Activated T-helper 17 cell treated with anti-CD3 and anti-CD28 coated beads, Interleukin-2, amount 50 U/mL, for 72 hours (primary cell): ENCODE data around the gene SWAP70. TPM values are rescaled to one million over a fixed set of nuclear protein-coding genes. Genes with fewer than 3 reads are reported as not detected.
"Not testable (repeated sequence)": the region's sequence is repeated elsewhere in the genome, so short reads cannot be mapped to it uniquely, and the experiment has no call there.

ENCODE experiments used
- ATAC-seq: fragments of 150-1000 bp; cut with Tn5 transposase; replicated peaks from 2 replicates; pipeline ENCODE4 v1.10.0; 2021; ENCODE audit warnings: mild to moderate bottlenecking, moderate library complexity
- H3K27ac Mint-ChIP-seq: one replicate; pipeline ENCODE4 v1.8.0; 2022; ENCODE audit warnings: mixed read lengths
- H3K27me3 Mint-ChIP-seq: one replicate; pipeline ENCODE4 v1.8.0; 2022; ENCODE audit warnings: mixed read lengths
- H3K36me3 Mint-ChIP-seq: one replicate; pipeline ENCODE4 v1.8.0; 2022; ENCODE audit warnings: low read depth, mild to moderate bottlenecking, mixed read lengths
- H3K4me1 Mint-ChIP-seq: one replicate; pipeline ENCODE4 v1.8.0; 2022; ENCODE audit warnings: mixed read lengths
- H3K4me3 Mint-ChIP-seq: one replicate; pipeline ENCODE4 v1.8.0; 2022; ENCODE audit warnings: mild to moderate bottlenecking, mixed read lengths
- H3K9me3 Mint-ChIP-seq: one replicate; pipeline ENCODE4 v1.8.0; 2022; ENCODE audit warnings: mixed read lengths
- total RNA-seq, 2 donors: library from RNA; stranded (reverse); gene quantifications; one replicate each; pipeline ENCODE4 v1.2.3, GENCODE V29; 2022

Gene SWAP70
- total RNA-seq, 2 donors from 2014 or later: 5.4 to 8.2 TPM

DNA sequence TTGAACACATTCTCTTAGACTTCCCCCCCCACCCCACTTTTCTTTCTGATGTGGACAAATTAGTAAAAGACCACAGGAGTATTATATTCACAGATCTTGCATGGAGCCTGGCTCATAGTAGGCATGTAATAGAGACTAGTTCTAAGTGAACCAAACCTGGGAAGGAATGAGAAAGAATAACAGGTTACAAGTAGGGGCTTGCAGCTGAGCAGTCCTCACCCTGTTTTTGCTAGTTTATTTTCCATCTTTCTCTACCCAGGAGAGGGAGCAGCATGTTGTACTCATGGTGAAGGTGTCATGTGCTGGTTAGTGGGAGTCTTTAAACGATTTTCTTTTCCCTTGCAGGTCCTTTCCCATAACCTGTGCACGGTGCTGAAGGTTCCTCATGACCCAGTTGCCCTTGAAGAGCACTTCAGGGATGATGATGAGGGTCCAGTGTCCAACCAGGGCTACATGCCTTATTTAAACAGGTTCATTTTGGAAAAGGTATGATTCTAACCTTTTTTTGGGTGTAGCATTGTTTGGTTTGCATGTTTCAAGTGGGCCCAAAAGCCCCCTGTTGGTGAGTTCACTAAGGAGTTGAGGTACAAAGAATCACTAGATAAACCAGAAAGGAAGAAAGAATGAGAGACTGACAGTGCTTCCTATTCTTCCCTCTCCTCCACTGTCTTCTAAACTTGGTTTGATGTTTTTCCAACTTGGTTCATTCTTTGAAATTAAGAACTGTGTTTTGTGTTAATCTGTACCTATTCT is 30.1 kb downstream of the SWAP70 start:
- ATAC-seq: no peak
- no peaks in the 10 kb centered on the region for H3K4me1 Mint-ChIP-seq
- H3K27me3 Mint-ChIP-seq: no peaks in the 10 kb centered on the region
- no peak overlapping the region for H3K4me3 Mint-ChIP-seq
- peaks cover 6% of the 10 kb centered on the region for H3K36me3 Mint-ChIP-seq
- H3K9me3 Mint-ChIP-seq: no peaks in the 10 kb centered on the region
- H3K27ac Mint-ChIP-seq: no peak overlapping the region

DNA sequence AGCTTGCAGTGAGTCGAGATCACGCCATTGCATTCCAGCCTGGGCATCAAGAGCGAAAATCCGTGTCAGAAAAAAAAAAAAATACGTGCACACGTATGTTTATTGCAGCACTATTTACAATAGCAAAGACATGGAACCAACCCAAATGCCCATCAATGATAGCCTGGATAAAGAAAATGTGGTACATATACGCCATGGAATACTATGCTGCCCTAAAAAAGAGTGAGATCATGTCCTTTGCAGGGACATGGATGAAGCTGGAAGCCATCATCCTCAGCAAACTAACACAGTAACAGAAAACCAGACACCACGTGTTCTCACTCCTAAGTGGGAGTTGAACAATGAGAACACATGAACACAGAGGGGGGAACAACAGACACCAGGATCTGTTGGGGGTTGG is 31.4 kb downstream of the SWAP70 start:
- not testable (repeated sequence) for ATAC-seq, H3K36me3 Mint-ChIP-seq, H3K4me1 Mint-ChIP-seq, H3K4me3 Mint-ChIP-seq, H3K27ac Mint-ChIP-seq, H3K9me3 Mint-ChIP-seq, H3K27me3 Mint-ChIP-seq

DNA sequence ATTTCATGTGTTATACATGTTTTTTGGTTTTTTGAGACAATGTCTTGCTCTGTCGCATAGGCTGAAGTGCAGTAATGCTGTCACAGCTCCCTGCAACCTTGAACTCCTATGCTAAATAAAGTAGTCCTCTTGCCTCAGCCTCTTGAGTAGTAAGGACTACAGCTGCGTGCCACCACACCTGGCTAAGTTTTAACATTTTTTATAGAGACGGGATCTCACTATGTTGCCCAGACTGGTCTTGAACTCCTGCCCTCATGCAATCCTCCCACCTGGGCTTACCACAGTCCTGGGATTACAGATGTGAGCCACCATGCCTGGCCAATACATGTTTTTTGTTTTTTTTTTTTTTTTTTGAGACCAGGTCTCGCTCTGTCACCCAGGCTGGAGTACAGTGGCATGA is 33.9 kb downstream of the SWAP70 start:
- no peaks in the 10 kb centered on the region for H3K9me3 Mint-ChIP-seq
- no peak overlapping the region for H3K4me3 Mint-ChIP-seq
- H3K36me3 Mint-ChIP-seq: peaks cover 6% of the 10 kb centered on the region
- H3K4me1 Mint-ChIP-seq: peaks cover 7% of the 10 kb centered on the region
- H3K27ac Mint-ChIP-seq: no peak overlapping the region
- no peaks in the 10 kb centered on the region for H3K27me3 Mint-ChIP-seq
- ATAC-seq: no peak

DNA sequence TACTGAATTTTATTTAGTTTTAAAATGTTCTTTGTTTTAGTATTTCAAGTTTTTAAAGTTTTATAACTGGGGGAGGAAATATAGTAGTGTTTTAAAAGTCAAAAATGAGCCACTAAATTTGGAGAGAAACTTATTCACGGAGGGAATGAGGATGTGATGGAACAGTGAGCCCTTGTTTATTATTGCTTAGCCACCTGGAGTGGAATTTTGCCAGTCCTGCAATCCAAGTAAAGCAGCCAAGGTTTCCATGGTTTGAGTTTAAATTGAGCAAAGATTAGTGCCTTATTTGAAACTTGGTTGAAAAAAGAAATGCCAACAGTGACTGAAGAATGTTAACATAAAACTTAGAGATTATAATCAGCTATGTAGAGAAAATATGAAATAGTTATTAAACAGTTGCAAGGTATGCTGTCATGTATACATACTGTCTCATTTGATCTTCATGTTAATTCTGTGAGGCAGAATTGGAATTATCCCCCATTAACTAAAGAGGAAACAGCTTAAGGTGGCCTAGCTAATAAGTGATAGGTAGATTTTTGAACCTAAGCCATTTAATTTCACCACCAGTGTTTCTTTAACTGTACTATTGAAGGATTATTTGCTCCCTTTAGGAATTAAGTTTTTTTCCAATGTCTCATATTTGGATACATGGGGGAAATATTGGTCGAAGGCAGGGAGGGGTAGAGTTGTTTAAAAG is 36.4 kb downstream of the SWAP70 start:
- H3K27ac Mint-ChIP-seq: no peak overlapping the region
- ATAC-seq: no peak
- no peaks in the 10 kb centered on the region for H3K27me3 Mint-ChIP-seq
- H3K4me3 Mint-ChIP-seq: no peak overlapping the region
- peaks cover 13% of the 10 kb centered on the region for H3K4me1 Mint-ChIP-seq
- H3K9me3 Mint-ChIP-seq: no peaks in the 10 kb centered on the region
- H3K36me3 Mint-ChIP-seq: no peaks in the 10 kb centered on the region

DNA sequence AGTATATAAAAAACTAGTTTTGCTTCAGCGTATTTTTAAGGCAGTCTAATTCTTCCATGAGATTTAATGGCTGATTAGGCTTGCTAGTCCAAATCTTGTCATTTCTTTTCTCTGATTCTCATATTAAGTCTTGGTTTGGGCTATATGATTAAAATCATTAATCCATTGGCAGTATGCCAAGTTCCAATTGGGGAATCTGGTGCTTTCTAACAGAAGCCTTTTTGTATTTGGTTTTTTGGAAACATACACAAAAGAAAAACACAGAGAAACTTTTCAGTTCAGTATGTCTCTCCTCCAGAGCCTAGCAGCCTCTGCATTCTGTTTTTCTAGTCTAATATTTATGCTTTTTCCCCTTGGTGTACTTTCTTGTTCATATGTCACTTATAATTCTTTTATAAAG is 37.9 kb downstream of the SWAP70 start:
- ATAC-seq: no peak
- Mint-ChIP-seq H3K9me3 (no peaks in the 10 kb centered on the region), H3K36me3 (no peaks in the 10 kb centered on the region), H3K27ac (peak overlapping the region; percentile 47), H3K4me1 (peaks cover 13% of the 10 kb centered on the region), H3K4me3 (peak overlapping the region; percentile 5), H3K27me3 (no peaks in the 10 kb centered on the region)

DNA sequence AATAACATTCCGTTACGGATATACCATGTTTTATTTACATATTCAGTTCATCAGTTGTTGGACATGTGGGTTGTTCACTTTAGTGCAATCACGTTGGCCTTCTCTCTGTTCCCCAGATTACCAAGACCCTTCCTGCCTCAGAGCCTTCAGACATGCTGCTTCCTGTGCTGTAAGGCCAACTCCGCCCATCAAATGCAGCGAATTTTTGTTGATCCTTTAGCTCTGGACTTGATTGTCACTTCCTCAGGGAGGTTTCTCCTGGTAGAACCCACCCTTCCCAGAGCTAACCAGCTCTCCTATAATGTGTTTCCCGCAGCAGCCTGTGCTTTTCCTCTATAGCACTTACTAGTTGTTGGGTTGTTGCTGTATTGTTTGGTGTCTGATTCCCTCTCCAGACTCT is 39.4 kb downstream of the SWAP70 start:
- H3K4me1 Mint-ChIP-seq: peaks cover 13% of the 10 kb centered on the region
- no peaks in the 10 kb centered on the region for H3K9me3 Mint-ChIP-seq
- ATAC-seq: no peak
- H3K4me3 Mint-ChIP-seq: no peak overlapping the region
- H3K27ac Mint-ChIP-seq: no peak overlapping the region
- no peaks in the 10 kb centered on the region for H3K36me3 Mint-ChIP-seq
- no peaks in the 10 kb centered on the region for H3K27me3 Mint-ChIP-seq

DNA sequence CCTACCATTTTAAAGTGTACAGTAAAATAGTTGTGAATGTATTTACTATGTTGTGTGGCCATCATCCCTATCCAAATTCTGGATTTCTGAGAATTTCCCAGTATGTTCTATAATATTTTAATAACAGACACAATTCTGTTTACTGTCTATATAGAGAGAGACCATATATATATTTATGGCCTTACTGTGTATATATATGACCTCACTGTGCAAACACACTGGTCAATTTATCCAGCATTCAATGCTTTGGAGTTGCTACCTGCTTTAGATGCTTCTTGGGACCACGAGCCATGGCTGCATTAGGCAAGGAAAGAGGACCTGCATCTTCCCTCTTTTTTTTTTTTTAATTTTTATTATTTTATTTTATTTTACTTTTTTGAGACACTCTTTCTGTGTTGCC is 40.2 kb downstream of the SWAP70 start:
- no peak overlapping the region for H3K27ac Mint-ChIP-seq
- ATAC-seq: no peak
- H3K4me1 Mint-ChIP-seq: peaks cover 13% of the 10 kb centered on the region
- no peaks in the 10 kb centered on the region for H3K36me3 Mint-ChIP-seq
- no peaks in the 10 kb centered on the region for H3K27me3 Mint-ChIP-seq
- H3K4me3 Mint-ChIP-seq: no peak overlapping the region
- H3K9me3 Mint-ChIP-seq: no peaks in the 10 kb centered on the region

DNA sequence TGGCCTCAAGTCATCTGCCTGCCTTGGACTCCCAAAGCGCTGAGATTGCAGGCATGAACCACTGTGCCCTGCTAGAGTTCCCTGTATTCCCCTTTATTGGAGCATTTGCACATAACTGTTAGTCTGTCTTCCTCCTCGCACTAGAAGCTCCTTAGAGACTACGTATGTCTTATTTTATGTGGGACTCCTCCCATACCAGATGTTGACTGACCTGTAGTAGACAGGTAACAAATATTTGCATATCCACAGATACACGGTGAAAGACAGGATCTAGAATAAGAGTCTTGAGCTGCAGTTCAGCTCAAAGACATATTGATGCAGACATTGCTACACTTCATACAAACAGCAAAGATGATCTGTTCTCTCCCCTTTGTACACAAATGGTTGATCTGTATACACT is 40.7 kb downstream of the SWAP70 start:
- no peaks in the 10 kb centered on the region for H3K36me3 Mint-ChIP-seq

DNA sequence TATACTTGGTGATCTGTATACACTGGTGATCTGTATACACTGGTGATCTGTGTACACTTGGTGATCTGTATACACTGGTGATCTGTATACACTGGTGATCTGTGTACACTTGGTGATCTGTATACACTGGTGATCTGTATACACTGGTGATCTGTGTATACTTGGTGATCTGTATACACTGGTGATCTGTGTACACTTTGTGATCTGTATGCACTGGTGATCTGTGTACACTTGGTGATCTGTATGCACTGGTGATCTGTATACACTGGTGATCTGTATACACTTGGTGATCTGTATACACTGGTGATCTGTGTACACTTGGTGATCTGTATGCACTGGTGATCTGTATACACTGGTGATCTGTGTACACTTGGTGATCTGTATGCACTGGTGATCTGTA is 41.5 kb downstream of the SWAP70 start:
- not testable (repeated sequence) for H3K9me3 Mint-ChIP-seq, H3K27me3 Mint-ChIP-seq, H3K36me3 Mint-ChIP-seq, H3K4me3 Mint-ChIP-seq, H3K27ac Mint-ChIP-seq, ATAC-seq
- peaks cover 13% of the 10 kb centered on the region for H3K4me1 Mint-ChIP-seq

More for the DNA sequence above, 40.7 kb downstream of the SWAP70 start:
- ATAC-seq: no peak
- Mint-ChIP-seq H3K27ac (no peak overlapping the region), H3K4me1 (peaks cover 13% of the 10 kb centered on the region), H3K27me3 (no peaks in the 10 kb centered on the region), H3K9me3 (no peaks in the 10 kb centered on the region), H3K4me3 (no peak overlapping the region)

DNA sequence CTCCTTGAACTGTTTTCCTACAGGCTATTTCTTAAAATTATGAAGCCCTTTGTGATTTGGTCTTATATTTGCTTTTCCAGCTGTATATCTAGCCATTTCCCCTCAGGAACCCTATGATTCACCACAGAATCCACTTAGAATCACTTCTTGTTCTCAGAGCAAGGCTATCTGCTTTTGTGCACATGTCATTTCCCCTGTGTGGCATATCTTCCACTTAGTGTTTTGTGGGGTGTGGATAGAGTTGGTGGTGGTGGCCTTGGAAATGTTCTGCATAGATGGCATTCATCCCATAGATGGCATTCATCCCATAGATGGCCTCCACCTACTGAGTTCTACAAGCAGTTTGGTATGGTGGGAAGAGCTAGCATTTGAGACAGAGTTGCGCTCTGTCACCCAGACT is 44.7 kb downstream of the SWAP70 start:
- no peaks in the 10 kb centered on the region for H3K36me3 Mint-ChIP-seq
- no peak for ATAC-seq
- no peaks in the 10 kb centered on the region for H3K9me3 Mint-ChIP-seq
- H3K27ac Mint-ChIP-seq: no peak overlapping the region
- H3K4me1 Mint-ChIP-seq: peaks cover 2% of the 10 kb centered on the region
- H3K4me3 Mint-ChIP-seq: no peak overlapping the region
- H3K27me3 Mint-ChIP-seq: no peaks in the 10 kb centered on the region

DNA sequence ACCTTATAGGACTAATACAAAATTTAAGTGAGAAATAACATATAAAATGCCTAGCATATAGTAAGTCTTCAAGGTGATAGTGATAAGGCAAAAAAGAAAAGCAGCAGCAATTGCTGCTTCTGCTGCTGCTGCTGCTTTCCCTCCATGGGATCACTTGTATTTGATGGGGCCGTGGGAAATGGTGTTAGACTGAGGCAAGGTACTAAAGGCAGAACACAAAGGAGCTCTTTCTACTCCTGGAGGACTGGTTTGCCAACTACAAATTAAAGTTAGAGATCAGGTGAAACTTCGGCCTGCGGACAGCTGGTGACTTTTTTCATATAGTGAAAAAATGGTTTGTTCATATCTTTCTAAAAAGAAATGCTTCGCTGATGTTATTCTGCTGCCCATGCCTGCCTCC is 46.3 kb downstream of the SWAP70 start:
- H3K9me3 Mint-ChIP-seq: no peaks in the 10 kb centered on the region

DNA sequence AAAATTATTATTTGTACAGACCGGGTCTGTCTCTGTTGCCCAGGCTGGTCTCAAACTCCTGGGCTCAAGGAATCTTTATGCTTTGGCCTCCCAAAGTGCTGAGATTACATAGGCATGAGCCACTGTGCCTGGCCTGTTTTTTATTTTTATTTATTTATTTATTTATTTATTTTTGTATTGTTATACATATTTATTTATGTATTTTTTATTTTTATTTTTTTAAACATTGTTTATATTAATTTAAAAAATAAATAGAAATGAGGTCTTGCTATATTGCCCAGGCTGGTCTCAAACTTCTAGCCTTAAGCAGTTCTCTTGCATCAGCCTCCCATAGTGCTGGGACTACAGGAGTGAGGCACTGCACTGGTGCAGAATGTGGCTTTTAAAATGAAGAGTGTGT is 47.0 kb downstream of the SWAP70 start:
- Mint-ChIP-seq H3K4me3 (no peak overlapping the region), H3K36me3 (no peaks in the 10 kb centered on the region), H3K9me3 (no peaks in the 10 kb centered on the region), H3K4me1 (no peaks in the 10 kb centered on the region), H3K27ac (no peak overlapping the region), H3K27me3 (no peaks in the 10 kb centered on the region)
- ATAC-seq: no peak

More for the DNA sequence above, 46.3 kb downstream of the SWAP70 start:
- no peak for ATAC-seq
- Mint-ChIP-seq H3K4me1 (no peaks in the 10 kb centered on the region), H3K27me3 (no peaks in the 10 kb centered on the region), H3K27ac (no peak overlapping the region), H3K4me3 (no peak overlapping the region), H3K36me3 (no peaks in the 10 kb centered on the region)

DNA sequence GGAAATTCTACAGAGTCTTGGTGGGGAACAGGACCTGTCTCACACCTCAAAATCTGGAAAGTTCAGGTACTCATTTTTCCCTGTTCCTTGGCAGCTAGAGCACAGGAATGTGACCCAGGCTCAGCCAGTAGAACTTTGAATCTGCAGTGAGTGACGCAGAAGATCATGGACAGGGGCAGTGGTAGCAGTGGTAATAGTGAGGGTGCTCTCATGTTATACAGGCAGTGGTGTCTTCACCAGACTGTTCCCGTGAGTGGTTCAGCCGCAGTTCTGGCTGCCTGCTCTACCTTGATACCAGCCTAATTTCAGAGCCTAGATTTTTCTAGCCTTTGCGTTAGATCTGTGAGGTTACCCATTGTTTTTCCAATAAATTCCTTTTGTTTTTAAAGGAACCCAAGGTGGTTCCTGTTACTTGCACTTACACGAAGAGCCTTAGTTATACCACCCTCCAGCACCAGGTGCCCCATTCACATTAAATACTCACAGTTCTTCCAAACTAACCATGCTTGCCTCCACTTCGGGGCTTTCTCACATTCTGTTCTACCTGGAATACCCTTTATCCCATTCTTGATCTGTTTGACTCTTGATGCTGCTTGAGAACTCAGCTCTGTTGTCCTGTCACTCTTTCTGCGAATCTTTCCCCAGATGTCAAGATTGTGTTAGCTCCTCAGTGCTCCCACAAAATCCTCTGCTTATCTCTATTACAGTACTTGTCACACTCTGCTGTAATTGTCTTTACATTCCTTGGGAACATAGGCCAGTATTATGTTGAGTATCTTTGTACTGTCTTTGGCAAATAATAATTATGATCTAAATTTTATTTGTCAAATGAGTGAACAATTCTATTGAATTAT is 47.8 kb downstream of the SWAP70 start:
- Mint-ChIP-seq H3K27ac (no peak overlapping the region), H3K9me3 (no peaks in the 10 kb centered on the region), H3K4me3 (no peak overlapping the region), H3K27me3 (no peaks in the 10 kb centered on the region), H3K4me1 (peaks cover 4% of the 10 kb centered on the region), H3K36me3 (no peaks in the 10 kb centered on the region)
- no peak for ATAC-seq

DNA sequence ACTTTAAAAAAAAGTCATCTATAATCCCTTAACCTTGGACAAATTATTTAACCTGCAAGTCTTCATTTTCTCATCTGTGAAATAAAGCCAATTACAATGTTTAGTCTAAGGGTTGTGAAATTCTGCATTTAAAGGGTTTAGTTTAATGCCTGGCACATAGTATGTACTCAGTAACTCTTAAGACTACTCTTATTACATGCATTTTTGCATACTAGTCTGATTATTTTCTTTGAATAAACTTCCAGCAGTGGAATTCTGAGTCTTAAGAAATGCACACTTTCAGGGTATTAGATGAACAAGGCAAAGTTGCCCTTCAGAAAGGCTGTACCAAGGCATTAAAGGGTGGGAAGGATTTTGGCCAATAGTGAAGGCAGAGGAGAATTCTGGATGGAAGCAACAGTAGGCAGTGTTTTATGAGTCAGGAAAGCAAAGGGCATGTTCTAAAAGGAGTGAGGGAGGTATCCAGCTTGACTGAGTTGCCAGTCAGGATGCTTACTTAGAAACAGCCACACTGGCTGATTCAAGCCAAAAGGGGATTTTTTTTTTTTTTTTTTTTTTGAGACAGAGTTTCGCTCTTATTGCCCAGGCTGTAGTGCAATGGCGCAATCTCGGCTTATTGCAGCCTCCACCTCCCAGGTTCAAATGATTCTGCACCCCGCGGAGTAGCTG is 50.5 kb downstream of the SWAP70 start:
- Mint-ChIP-seq H3K27me3 (no peaks in the 10 kb centered on the region), H3K4me1 (peaks cover 8% of the 10 kb centered on the region), H3K27ac (no peak overlapping the region), H3K9me3 (no peaks in the 10 kb centered on the region), H3K4me3 (no peak overlapping the region), H3K36me3 (no peaks in the 10 kb centered on the region)
- ATAC-seq: no peak
